ENCODE results near the gene AKR1B1.

- no peak for TF ChIP-seq CTCF (conservative IDR thresholded peaks at IDR 0.05; ENCODE audit: low read depth, low read length)
- no peak for TF ChIP-seq EZH2phosphoT487 (IDR thresholded peaks at IDR 0.05; ENCODE audit: borderline replicate concordance, low read length)
- no peak for TF ChIP-seq EZH2 (IDR thresholded peaks at IDR 0.05; ENCODE audit: low read length, unreplicated experiment)
Measured at GRCh38 chr7:134428942-134429341, 30.0 kb downstream of the AKR1B1 start.
